GM21528 (cell line): ENCODE data around the gene CYP27B1.

Experiments
- ATAC-seq: cut with Tn5 transposase; IDR thresholded peaks from one replicate; pipeline ENCODE4 v1.9.1; 2021; ENCODE audit warnings: mild to moderate bottlenecking, moderate library complexity; ENCODE audit not compliant: unreplicated experiment, low FRiP score

Gene CYP27B1

GRCh38 chr12:57752668-57753000, 14.2 kb downstream of the CYP27B1 start:
- ATAC-seq = no peak

- peak; percentile 76 for ATAC-seq
These were observed 14.8 kb downstream of the CYP27B1 start, which contains the start of gene CDK4 for GRCh38 chr12:57751788-57752667. Gene CDK4 (minus strand): TSS chr12:57752310. CDS start chr12:57751717, 593 bp downstream.

- ATAC-seq = no peak
These were observed 15.5 kb downstream of the CYP27B1 start for GRCh38 chr12:57751432-57751787.

- no peak for ATAC-seq
These were observed 16.1 kb downstream of the CYP27B1 start for GRCh38 chr12:57750561-57751431.

- ATAC-seq = no peak
These were observed 17.8 kb downstream of the CYP27B1 start for GRCh38 chr12:57749061-57749460.

GRCh38 chr12:57746025-57746424, 20.9 kb downstream of the CYP27B1 start:
- ATAC-seq = no peak

- no peak for ATAC-seq
These were observed 21.4 kb downstream of the CYP27B1 start for GRCh38 chr12:57745485-57745881.

GRCh38 chr12:57744777-57745484, 21.9 kb downstream of the CYP27B1 start, which contains the start of gene TSPAN31:
Gene TSPAN31 (plus strand): TSS chr12:57745039. CDS start chr12:57745155, 116 bp downstream.
- peak; percentile 80 for ATAC-seq

- peak; percentile 33 for ATAC-seq
These were observed 22.6 kb downstream of the CYP27B1 start for GRCh38 chr12:57744194-57744776.

GRCh38 chr12:57743769-57744168, 23.1 kb downstream of the CYP27B1 start:
- ATAC-seq = no peak

GRCh38 chr12:57741844-57742738, 24.8 kb downstream of the CYP27B1 start:
- ATAC-seq = peak; percentile 55

GRCh38 chr12:57741413-57741789, 25.5 kb downstream of the CYP27B1 start:
- no peak for ATAC-seq

- peak; percentile 49 for ATAC-seq
These were observed 26.0 kb downstream of the CYP27B1 start for GRCh38 chr12:57740656-57741412.

- no peak for ATAC-seq
These were observed 26.9 kb downstream of the CYP27B1 start for GRCh38 chr12:57739914-57740538.

GRCh38 chr12:57739387-57739786, 27.5 kb downstream of the CYP27B1 start:
- ATAC-seq = no peak

- ATAC-seq = no peak
These were observed 28.1 kb downstream of the CYP27B1 start, which contains the start of gene AGAP2 for GRCh38 chr12:57738661-57739237. Gene AGAP2 (minus strand): TSS chr12:57738742. CDS start chr12:57738246, 496 bp downstream.
